HG03558 (cell line): ENCODE data around the gene GART.
"Not testable (repeated sequence)": the region's sequence is repeated elsewhere in the genome, so short reads cannot be mapped to it uniquely, and the experiment has no call there.

Experiments used
- ATAC-seq: cut with Tn5 transposase; IDR thresholded peaks from one replicate; pipeline ENCODE4 v1.9.1; 2021; ENCODE audit warnings: moderate number of reproducible peaks; ENCODE audit not compliant: unreplicated experiment; ENCODE audit errors: extremely low read depth

GART gene

GRCh38 chr21:33522297-33522952, 19.5 kb downstream of the GART start:
- ATAC-seq, result no peak

- ATAC-seq, result no peak
Observed at GRCh38 chr21:33518899-33519298, 23.0 kb downstream of the GART start.

DNA sequence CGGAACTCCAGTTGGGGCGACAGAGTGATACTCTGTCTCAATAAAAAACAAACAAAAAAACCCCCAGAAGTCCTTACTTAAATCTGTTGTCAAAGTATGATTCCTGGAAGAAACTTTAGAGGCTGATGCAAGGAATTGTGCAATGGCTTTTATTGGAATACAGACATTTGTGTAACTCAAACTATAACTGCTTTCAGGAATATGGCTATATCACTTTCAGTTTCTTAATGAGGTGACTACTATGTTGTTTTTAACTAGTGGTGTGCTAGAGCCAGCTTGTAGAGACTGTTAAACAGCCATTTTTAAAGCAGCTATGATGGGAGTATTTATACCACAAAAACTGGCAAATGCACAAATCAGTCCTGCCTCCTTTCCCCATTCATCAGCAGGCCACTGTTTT, 27.7 kb downstream of the GART start:
- no peak for ATAC-seq

- ATAC-seq, result no peak
Observed at GRCh38 chr21:33512481-33512880, 29.4 kb downstream of the GART start.

- no peak for ATAC-seq
Observed at GRCh38 chr21:33511639-33512038, 30.3 kb downstream of the GART start.

DNA sequence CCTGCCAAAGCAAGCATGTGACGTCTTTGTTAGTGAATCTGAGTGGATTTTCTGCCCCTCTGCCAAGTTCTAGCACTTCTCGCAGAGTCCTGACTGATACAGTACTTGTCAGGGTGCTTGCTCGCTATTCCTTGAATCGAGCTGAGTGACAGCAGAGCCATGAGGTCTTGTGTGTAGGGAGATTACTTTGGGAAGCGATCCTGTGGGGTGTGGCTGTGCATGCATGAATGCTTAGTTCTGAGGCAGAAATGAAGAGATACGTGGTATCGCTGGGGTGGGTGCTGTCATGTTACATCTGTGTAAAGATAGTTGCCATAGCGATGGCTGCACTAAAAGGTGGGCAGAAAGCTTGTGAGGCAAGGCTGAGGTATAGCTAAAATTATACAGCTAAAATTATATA, 31.1 kb downstream of the GART start:
- ATAC-seq, result no peak

DNA sequence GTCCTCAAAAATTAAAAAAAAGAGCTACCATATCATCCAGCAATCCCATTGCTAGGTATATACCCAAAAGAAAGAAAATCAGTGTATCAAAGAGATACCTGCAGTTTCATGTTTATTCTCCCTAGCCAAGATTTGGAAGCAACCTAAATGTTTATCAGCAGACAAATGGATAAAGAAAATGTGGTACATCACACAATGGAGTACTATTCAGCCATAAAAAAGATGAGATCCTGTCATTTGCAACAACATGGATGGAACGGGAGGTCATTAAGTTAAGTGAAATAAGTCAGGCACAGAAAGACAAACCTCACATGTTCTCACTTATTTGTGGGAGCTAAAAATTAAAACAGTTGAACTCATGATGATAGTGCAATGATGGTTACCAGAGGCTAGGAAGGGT, 34.9 kb downstream of the GART start:
- not testable (repeated sequence) for ATAC-seq

- no peak for ATAC-seq
Observed at GRCh38 chr21:33505833-33506232, 36.1 kb downstream of the GART start.

DNA sequence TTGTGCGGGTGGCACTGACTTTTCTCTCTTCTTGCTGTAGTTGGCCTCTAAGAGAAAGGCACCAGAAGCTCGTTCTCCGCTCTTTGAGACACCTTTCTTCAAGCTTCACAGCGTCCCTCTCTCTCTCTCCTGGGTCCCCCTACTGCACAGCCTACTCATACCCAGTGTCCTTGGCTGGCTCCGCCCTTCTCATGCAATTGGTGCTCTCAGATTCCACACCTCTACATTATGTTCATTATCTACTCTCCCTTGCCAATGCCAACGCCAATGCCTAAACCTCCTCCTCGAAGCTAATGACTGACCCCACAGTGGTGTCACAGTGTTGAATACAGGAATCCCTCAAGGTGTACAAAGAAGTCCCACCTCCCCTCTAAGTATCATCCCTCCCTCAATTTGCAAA, 45.6 kb downstream of the GART start:
- ATAC-seq, result no peak

DNA sequence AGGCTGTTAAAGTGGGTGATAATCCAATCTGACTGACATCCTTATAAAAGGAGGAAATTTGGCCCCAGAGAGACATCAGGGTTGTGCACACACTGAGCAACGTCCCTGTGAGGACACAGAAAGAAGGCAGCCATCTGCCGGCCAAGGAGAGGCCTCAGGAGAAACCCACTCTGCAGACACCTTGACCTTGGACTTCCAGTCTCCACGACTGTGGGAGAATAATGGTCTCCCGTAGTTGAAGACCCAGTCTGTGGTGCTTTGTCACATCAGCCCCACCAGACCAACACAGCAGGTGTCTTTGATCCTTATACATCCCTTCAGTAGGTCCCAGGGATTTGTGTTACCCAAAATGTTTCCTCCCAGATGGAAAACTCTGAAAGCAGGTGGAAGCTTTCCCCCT, 46.2 kb downstream of the GART start:
- no peak for ATAC-seq

DNA sequence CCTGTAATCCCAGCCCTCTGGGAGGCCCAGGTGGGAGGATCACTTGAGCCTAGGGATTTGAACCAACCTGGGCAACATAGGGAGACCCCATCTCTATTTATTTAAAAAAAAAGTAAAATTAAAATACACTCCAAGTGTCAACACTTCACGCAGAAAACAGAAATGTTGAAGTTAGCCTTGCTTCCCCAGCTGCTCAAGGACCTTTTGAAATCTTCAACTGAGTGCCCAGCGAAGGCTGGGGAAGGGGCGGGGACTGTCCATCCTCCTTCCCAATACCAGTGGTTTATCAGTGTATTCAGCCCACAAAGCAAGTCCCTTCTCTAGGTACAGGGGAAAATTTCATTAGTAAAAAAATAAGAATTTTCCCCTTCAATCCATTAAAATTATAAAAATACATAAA, 48.2 kb downstream of the GART start:
- ATAC-seq, result no peak

DNA sequence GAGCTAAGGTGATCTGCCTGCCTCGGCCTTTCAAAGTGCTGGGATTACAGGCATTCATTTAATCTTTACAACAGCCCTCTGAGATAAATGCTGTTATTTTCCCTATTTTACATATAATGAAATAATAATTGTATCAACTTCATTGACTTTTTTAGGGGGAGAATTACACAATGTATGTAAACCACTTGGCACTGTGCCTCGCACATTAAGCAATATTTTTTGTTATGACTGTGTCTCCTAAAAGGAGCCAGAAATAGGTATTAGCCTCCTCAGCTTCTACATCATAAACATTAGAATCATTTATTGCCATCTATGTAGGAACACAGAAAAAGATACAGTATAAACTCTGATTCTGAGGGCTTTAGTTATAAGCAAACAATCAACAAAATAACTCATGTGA, 49.3 kb downstream of the GART start:
- ATAC-seq, result no peak

GRCh38 chr21:33491373-33492102, 50.4 kb downstream of the GART start, which contains the start of gene DNAJC28:
Gene DNAJC28 (minus strand): TSS chr21:33491716. CDS start chr21:33489393, 2,323 bp downstream.
- peak; percentile 96 for ATAC-seq

GRCh38 chr21:33490991-33491372, 50.9 kb downstream of the GART start:
- no peak for ATAC-seq

DNA sequence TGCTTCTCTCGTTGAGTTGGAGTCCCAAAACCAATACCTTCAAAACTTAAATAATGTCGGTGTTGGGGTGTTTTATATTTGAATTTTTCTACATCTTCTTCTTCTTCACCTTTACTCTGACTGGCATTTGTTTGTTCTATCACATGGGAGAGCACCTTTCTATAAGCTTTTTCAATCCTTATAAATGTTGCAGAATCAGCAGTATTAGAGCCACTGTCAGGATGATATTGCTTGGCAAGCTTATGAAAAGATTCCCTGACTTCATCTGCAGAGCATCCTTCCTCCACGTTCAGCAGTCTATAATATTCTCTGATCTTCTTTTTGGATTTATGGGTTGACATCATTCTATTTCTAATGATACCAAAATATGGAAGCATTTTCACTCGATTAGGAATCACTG, 53.0 kb downstream of the GART start:
- ATAC-seq, result no peak

- no peak for ATAC-seq
Observed at GRCh38 chr21:33487996-33488395, 53.9 kb downstream of the GART start.

- ATAC-seq, result no peak
Observed at GRCh38 chr21:33481314-33481943, 60.5 kb downstream of the GART start.

DNA sequence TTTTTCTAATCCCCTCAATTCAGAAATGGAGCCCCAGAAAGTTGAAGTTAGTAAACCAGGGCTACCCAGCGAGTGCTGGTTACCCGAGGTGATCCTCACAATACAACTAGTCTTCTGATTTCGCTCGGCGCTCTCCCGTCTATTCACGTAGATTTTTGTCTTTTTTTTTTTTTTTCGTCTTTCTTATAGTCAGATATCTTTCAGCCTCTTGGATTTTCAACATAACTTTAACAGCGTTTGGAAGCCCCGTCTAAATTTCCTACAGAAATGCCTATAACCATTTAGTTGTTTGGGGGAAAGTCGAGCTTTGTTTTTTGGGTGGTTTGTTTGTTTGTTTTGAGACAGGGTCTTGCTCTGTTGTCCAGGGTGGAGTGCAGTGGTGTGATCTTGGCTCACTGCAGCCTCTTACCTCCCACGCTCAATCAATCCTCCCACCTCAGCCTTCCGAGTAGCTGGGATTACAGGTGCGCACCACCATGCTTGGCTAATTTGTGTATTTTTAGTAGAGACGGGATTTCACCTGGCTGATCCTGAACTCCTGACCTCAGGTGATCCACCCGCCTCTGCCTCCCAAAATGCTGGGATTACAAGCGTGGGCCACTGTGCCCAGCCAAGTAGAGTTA, 61.3 kb downstream of the GART start:
- ATAC-seq, result no peak

- ATAC-seq, result peak; percentile 64
Observed at GRCh38 chr21:33479679-33480480, 62.0 kb downstream of the GART start, which contains the start of gene TMEM50B. Gene TMEM50B (minus strand): TSS chr21:33479974. CDS start chr21:33468885, 11,089 bp downstream.
